Measurements from ENCODE around the gene XXYLT1.

The XXYLT1 gene

DNA sequence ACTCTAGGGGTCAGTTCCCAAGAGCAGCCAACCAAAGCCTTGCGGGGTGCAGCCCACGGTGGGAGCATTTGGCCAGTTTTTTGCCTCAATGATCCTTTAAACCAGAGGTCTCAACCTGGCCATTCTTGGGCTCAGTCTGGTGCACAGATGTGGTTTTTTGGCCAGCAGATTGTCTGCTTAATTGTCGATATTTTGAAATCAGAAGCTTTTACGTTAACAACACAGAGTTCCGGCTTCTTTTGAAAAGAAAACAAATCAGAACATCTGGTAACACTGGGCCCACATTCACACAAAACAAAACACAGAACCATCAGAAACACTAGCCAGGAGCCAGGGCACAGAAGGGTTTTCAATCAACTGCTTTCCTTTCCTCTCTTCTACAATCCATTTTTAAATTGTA, 127.7 kb downstream of the XXYLT1 start:
- no peak for DNase-seq
- 93% methylated on average over 3 of the region's 5 CpGs for WGBS (ENCODE audit: insufficient coverage)
- peaks cover 5 to 43% (median 33%) of the 10 kb centered on the region in 4 experiments for H3K4me1 ChIP-seq (ENCODE audit: control extremely low read depth in 1 of 4, control insufficient read depth in 4 of 4, insufficient read depth in 4 of 4, low read length in 3 of 4)
- peaks cover 0 to 15% (median 4%) of the 10 kb centered on the region in 5 experiments for H3K9me3 ChIP-seq (ENCODE audit: control extremely low read depth in 1 of 5, control insufficient read depth in 4 of 5, insufficient read depth in 2 of 5, low read depth in 1 of 5, low read length in 4 of 5)
- no peaks in the 10 kb centered on the region for H3K27me3 ChIP-seq (replicated peaks in 2 of 5; ENCODE audit: control insufficient read depth in 4 of 5, insufficient read depth in 5 of 5, low read length in 4 of 5)
- H3K4me3 ChIP-seq (ENCODE audit: control insufficient read depth in 1 of 7, extremely low read depth in 1 of 7, insufficient read depth in 4 of 7, low read depth in 2 of 7, low read length in 6 of 7) = no peak overlapping the region
- H3K27ac ChIP-seq (ENCODE audit: insufficient read depth in 1 of 2, low read depth in 1 of 2, low read length in 2 of 2, poor library complexity in 1 of 2, severe bottlenecking in 2 of 2) = no peak overlapping the region
- peaks cover 0 to 23% (median 6%) of the 10 kb centered on the region in 4 experiments for H3K36me3 ChIP-seq (ENCODE audit: control insufficient read depth in 4 of 4, insufficient read depth in 4 of 4, low read length in 3 of 4)
- ChIA-PET CTCF (interaction anchor here (1.0 to 2.2 kb wide), 3 partner anchors 9 to 30 kb away, joined by 3 to 8 read pairs (median 4); no protein-coding TSS in a partner anchor), POLR2A (no interaction called here)

DNA sequence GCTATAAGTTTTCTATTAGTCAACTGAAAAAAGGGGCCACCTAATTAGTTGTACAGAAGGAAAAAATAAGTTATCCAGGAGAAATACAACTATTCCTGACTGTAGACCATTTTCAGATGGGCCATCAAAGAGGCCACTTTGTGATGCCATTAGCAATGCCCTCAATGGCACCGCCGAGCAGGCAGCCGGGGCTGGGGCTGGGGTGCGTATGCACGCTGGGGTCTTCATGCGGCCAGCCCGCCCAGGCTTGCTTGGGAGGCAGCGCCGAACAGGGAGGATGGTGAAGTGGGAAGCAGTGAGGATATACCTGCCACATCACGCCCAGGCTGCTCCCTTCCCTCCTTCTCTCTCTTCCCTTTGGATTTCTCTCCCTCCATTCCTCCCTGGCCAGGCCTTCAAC, 128.4 kb downstream of the XXYLT1 start:
- CTCF ChIA-PET = interaction anchor here (1.0 to 2.2 kb wide), 4 partner anchors 8 to 23 kb away, joined by 3 to 8 read pairs (median 4); no protein-coding TSS in a partner anchor
- POLR2A ChIA-PET = no interaction called here
- H3K27ac ChIP-seq (ENCODE audit: insufficient read depth in 1 of 2, low read depth in 1 of 2, low read length in 2 of 2, poor library complexity in 1 of 2, severe bottlenecking in 2 of 2) = no peak overlapping the region
- peaks cover 0 to 15% (median 4%) of the 10 kb centered on the region in 5 experiments for H3K9me3 ChIP-seq (ENCODE audit: control extremely low read depth in 1 of 5, control insufficient read depth in 4 of 5, insufficient read depth in 2 of 5, low read depth in 1 of 5, low read length in 4 of 5)
- no peak overlapping the region for H3K4me3 ChIP-seq (ENCODE audit: control insufficient read depth in 1 of 7, extremely low read depth in 1 of 7, insufficient read depth in 4 of 7, low read depth in 2 of 7, low read length in 6 of 7)
- peaks cover 0 to 23% (median 6%) of the 10 kb centered on the region in 4 experiments for H3K36me3 ChIP-seq (ENCODE audit: control insufficient read depth in 4 of 4, insufficient read depth in 4 of 4, low read length in 3 of 4)
- no peaks in the 10 kb centered on the region for H3K27me3 ChIP-seq (replicated peaks in 2 of 5; ENCODE audit: control insufficient read depth in 4 of 5, insufficient read depth in 5 of 5, low read length in 4 of 5)
- WGBS (ENCODE audit: insufficient coverage) = 100% methylated on average over 9 of the region's 10 CpGs
- no peak for DNase-seq
- peaks cover 0 to 36% (median 28%) of the 10 kb centered on the region in 4 experiments for H3K4me1 ChIP-seq (ENCODE audit: control extremely low read depth in 1 of 4, control insufficient read depth in 4 of 4, insufficient read depth in 4 of 4, low read length in 3 of 4)

DNA sequence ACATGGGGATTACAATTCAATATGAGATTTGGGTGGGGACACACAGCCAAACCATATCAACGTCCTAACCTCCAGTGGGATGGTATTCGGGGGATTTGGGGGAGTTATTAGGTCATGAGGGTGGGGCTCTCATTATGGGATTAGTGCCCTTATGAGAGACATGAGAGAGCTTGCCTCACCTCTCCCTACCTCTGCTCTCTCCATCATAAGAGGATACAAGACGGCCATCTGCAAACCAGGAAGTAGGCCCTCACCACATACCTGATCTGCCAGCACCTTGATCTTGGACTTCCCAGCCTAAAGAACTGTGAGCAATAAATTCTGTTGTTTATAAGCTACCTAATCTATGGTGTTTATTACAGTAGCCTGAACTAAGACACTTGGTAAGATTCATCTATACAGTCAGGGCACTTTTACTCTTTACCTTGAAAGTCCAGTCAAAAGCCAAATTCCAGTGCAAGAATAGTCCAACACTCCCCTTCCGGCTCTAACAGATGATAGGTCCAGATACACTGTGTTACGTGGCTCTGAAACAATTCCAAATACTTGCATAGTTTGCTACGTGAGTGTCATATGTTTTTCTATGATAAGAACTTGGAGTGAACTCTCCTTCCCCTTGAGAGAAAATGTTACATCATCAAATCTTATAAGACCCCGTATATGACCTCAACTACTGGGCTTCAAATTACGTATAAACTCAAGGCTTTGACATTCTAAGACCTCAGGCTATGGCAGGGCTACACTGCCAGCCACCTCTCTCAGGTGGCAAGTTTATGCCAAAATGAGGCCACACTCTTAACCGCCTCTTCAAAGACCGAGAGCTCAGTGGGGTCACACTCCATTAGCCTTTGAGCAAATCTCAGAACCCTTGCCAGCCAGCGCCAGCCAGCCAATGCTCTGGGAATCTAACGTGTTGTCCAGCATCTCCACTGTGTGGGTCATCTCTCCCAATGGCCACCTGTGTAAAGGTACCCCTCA, 129.9 kb downstream of the XXYLT1 start:
- H3K36me3 ChIP-seq (ENCODE audit: control insufficient read depth in 4 of 4, insufficient read depth in 4 of 4, low read length in 3 of 4) = peaks cover 0 to 23% (median 6%) of the 10 kb centered on the region in 4 experiments
- POLR2A ChIA-PET = no interaction called here
- CTCF ChIA-PET = interaction anchor here (1.1 to 4.3 kb wide), 6 partner anchors 9 to 130 kb away, joined by 3 to 25 read pairs (median 4); partner anchors contain the start of gene XXYLT1
- peaks cover 0 to 32% (median 25%) of the 10 kb centered on the region in 4 experiments for H3K4me1 ChIP-seq (ENCODE audit: control extremely low read depth in 1 of 4, control insufficient read depth in 4 of 4, insufficient read depth in 4 of 4, low read length in 3 of 4)
- peaks cover 0 to 15% (median 4%) of the 10 kb centered on the region in 5 experiments for H3K9me3 ChIP-seq (ENCODE audit: control extremely low read depth in 1 of 5, control insufficient read depth in 4 of 5, insufficient read depth in 2 of 5, low read depth in 1 of 5, low read length in 4 of 5)
- DNase-seq = peak; percentile 75 to 91 (median 83)
- 84% methylated on average over 7 of the region's 12 CpGs for WGBS (ENCODE audit: insufficient coverage)
- H3K4me3 ChIP-seq (ENCODE audit: control insufficient read depth in 1 of 7, extremely low read depth in 1 of 7, insufficient read depth in 4 of 7, low read depth in 2 of 7, low read length in 6 of 7) = no peak overlapping the region
- peak overlapping the region in 1 of 2 experiments; percentile 30 for H3K27ac ChIP-seq (ENCODE audit: insufficient read depth in 1 of 2, low read depth in 1 of 2, low read length in 2 of 2, poor library complexity in 1 of 2, severe bottlenecking in 2 of 2)
- no peaks in the 10 kb centered on the region for H3K27me3 ChIP-seq (replicated peaks in 2 of 5; ENCODE audit: control insufficient read depth in 4 of 5, insufficient read depth in 5 of 5, low read length in 4 of 5)

DNA sequence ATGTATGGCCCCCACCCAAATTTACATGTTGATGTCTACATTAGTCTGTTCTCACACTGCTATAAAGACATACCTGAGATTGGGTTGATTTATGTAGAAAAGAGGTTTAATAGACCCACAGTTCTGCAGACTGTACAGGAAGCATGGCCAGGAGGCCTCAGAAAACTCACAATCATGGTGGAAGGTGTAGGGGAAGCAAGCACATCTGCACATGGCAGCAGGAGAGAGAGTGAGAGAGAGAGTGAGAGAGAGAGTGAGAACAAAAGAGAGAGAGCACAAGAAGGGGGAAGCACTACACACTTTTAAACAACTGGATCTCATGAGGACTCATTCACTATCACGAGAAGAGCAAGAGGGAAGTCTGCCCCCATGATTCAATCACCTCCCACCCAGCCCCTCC, 130.5 kb downstream of the XXYLT1 start:
- DNase-seq = no peak
- no CpG with 5 or more reads among the region's 1 CpG for WGBS (ENCODE audit: insufficient coverage)
- Histone ChIP-seq H3K27me3 (replicated peaks in 2 of 5; ENCODE audit: control insufficient read depth in 4 of 5, insufficient read depth in 5 of 5, low read length in 4 of 5) (no peaks in the 10 kb centered on the region), H3K27ac (ENCODE audit: insufficient read depth in 1 of 2, low read depth in 1 of 2, low read length in 2 of 2, poor library complexity in 1 of 2, severe bottlenecking in 2 of 2) (peak overlapping the region in 1 of 2 experiments; percentile 30), H3K4me1 (ENCODE audit: control extremely low read depth in 1 of 4, control insufficient read depth in 4 of 4, insufficient read depth in 4 of 4, low read length in 3 of 4) (peaks cover 0 to 32% (median 25%) of the 10 kb centered on the region in 4 experiments), H3K4me3 (ENCODE audit: control insufficient read depth in 1 of 7, extremely low read depth in 1 of 7, insufficient read depth in 4 of 7, low read depth in 2 of 7, low read length in 6 of 7) (no peak overlapping the region), H3K9me3 (ENCODE audit: control extremely low read depth in 1 of 5, control insufficient read depth in 4 of 5, insufficient read depth in 2 of 5, low read depth in 1 of 5, low read length in 4 of 5) (peaks cover 0 to 15% (median 4%) of the 10 kb centered on the region in 5 experiments), H3K36me3 (ENCODE audit: control insufficient read depth in 4 of 4, insufficient read depth in 4 of 4, low read length in 3 of 4) (peaks cover 0 to 27% (median 6%) of the 10 kb centered on the region in 4 experiments)
- ChIA-PET POLR2A (no interaction called here), CTCF (interaction anchor here (1.1 to 4.3 kb wide), 5 partner anchors 10 to 131 kb away, joined by 3 to 25 read pairs (median 5); partner anchors contain the start of gene XXYLT1)

DNA sequence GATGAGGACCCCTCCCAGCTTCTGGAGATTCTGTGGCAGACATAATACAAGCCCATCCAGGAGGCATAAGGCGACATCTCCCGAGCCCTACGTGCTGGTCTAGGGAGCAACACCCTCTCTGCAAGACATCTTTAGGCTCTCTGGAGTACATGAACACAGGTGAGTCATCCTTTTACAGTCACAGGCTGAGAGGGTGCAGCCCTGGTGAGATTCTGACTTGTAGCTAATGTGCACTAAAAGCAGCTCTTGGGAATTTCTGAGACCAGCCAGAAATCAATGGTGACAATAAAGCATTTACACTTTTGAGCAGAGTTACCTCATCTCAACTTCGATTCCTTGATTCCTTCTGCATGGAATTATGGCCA, 131.1 kb downstream of the XXYLT1 start:
- DNase-seq = no peak
- Histone ChIP-seq H3K4me3 (ENCODE audit: control insufficient read depth in 1 of 7, extremely low read depth in 1 of 7, insufficient read depth in 4 of 7, low read depth in 2 of 7, low read length in 6 of 7) (no peak overlapping the region), H3K9me3 (ENCODE audit: control extremely low read depth in 1 of 5, control insufficient read depth in 4 of 5, insufficient read depth in 2 of 5, low read depth in 1 of 5, low read length in 4 of 5) (peaks cover 0 to 15% (median 4%) of the 10 kb centered on the region in 5 experiments), H3K36me3 (ENCODE audit: control insufficient read depth in 4 of 4, insufficient read depth in 4 of 4, low read length in 3 of 4) (peaks cover 0 to 28% (median 6%) of the 10 kb centered on the region in 4 experiments), H3K4me1 (ENCODE audit: control extremely low read depth in 1 of 4, control insufficient read depth in 4 of 4, insufficient read depth in 4 of 4, low read length in 3 of 4) (peaks cover 0 to 33% (median 24%) of the 10 kb centered on the region in 4 experiments), H3K27ac (ENCODE audit: insufficient read depth in 1 of 2, low read depth in 1 of 2, low read length in 2 of 2, poor library complexity in 1 of 2, severe bottlenecking in 2 of 2) (peak overlapping the region in 1 of 2 experiments; percentile 30), H3K27me3 (replicated peaks in 2 of 5; ENCODE audit: control insufficient read depth in 4 of 5, insufficient read depth in 5 of 5, low read length in 4 of 5) (no peaks in the 10 kb centered on the region)
- ChIA-PET POLR2A (no interaction called here), CTCF (interaction anchor here (1.2 to 4.3 kb wide), 5 partner anchors 10 to 33 kb away, joined by 4 to 25 read pairs (median 5); no protein-coding TSS in a partner anchor)
- WGBS (ENCODE audit: insufficient coverage) = 96% methylated on average over 4 of the region's 4 CpGs

DNA sequence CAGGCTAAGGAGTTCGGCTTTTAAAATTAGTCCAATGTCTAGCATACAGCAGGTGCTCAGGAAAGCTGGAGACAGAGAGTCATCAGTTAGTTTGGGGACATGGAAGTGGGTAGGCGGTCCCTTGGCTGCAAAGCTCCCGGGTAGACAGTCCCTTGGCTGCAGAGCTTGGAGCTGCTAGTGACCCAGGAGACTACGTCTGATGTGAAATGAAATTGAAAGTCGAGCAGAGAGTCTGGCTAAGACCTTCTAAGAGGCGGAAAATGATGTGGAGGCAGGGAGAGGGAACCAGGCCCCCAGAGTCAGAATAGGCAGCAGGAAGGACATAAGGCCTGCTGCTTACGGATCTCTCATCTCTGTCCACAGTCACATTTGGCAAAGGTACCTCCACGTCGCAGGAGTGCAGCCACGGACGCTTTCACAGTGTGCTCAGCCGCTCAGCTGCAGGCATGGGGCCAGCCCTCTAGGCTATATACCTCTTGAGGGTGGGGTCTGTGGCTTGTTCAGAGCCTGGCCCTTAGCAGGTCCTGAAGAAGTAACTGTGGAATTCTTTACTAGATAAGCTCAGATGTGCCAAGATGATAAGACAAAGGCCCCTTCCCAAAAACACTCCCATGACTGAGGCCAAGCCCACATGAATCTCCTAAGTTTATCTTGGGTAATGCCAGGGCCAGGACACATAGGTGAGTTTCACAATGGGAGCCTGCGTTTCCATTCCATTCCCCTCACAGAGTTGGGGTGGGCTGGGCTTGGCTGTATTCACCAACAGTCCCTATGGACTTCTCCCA, 131.7 kb downstream of the XXYLT1 start:
- no peak for DNase-seq
- Histone ChIP-seq H3K4me1 (ENCODE audit: control extremely low read depth in 1 of 4, control insufficient read depth in 4 of 4, insufficient read depth in 4 of 4, low read length in 3 of 4) (peaks cover 0 to 30% (median 21%) of the 10 kb centered on the region in 4 experiments), H3K4me3 (ENCODE audit: control insufficient read depth in 1 of 7, extremely low read depth in 1 of 7, insufficient read depth in 4 of 7, low read depth in 2 of 7, low read length in 6 of 7) (no peak overlapping the region), H3K27ac (ENCODE audit: insufficient read depth in 1 of 2, low read depth in 1 of 2, low read length in 2 of 2, poor library complexity in 1 of 2, severe bottlenecking in 2 of 2) (no peak overlapping the region), H3K27me3 (replicated peaks in 2 of 5; ENCODE audit: control insufficient read depth in 4 of 5, insufficient read depth in 5 of 5, low read length in 4 of 5) (no peaks in the 10 kb centered on the region), H3K9me3 (ENCODE audit: control extremely low read depth in 1 of 5, control insufficient read depth in 4 of 5, insufficient read depth in 2 of 5, low read depth in 1 of 5, low read length in 4 of 5) (peaks cover 0 to 15% (median 4%) of the 10 kb centered on the region in 5 experiments), H3K36me3 (ENCODE audit: control insufficient read depth in 4 of 4, insufficient read depth in 4 of 4, low read length in 3 of 4) (peaks cover 0 to 28% (median 6%) of the 10 kb centered on the region in 4 experiments)
- WGBS (ENCODE audit: insufficient coverage) = 93% methylated on average over 11 of the region's 13 CpGs
- ChIA-PET CTCF (interaction anchor here (0.6 to 4.3 kb wide), 8 partner anchors 9 to 41 kb away, joined by 3 to 25 read pairs (median 4); no protein-coding TSS in a partner anchor), POLR2A (no interaction called here)
